Tibial nerve (tissue), 4 donors: ENCODE results near the gene ZBTB8B. TPM values are rescaled to one million over a fixed set of nuclear protein-coding genes. Genes with fewer than 3 reads are reported as not detected.

ENCODE experiments used
- DNase-seq, 2 donors: peaks; one replicate each; pipeline ENCODE4 v3.0.0-alpha.2; 2019; ENCODE audit warnings: low spot score in 2 of 2
- H3K27ac ChIP-seq, 4 donors: fragments of 200-600 bp; sonication (generic) in 3 of 4; one replicate each; pipeline ENCODE4 v1.5.1; 2017 to 2019; ENCODE audit warnings: mild to moderate bottlenecking in 1 of 4
- H3K27me3 ChIP-seq, 2 donors: fragments of 200-600 bp; sonication (generic) in 1 of 2; one replicate each; pipeline versions ENCODE4 v1.5.1 to v1.6.0; 2017 to 2019
- H3K36me3 ChIP-seq, 3 donors: fragments of 200-600 bp; sonication (generic); one replicate each; pipeline ENCODE4 v1.5.1; 2018 to 2019
- H3K4me1 ChIP-seq, 4 donors: fragments of 200-600 bp; sonication (generic) in 3 of 4; one replicate each; pipeline ENCODE4 v1.5.1; 2017 to 2019
- H3K4me3 ChIP-seq, 4 donors: fragments of 200-600 bp; sonication (generic) in 3 of 4; one replicate each; pipeline ENCODE4 v1.5.1; 2017 to 2019; ENCODE audit warnings: mild to moderate bottlenecking in 1 of 4, moderate library complexity in 1 of 4
- H3K9me3 ChIP-seq, 4 donors: fragments of 200-600 bp; sonication (generic) in 3 of 4; one replicate each; pipeline ENCODE4 v1.5.1; 2017 to 2019
- CTCF ChIP-seq, 5 experiments: fragments of 200-600 bp in 3 of 5; fragments of 450-650 bp in 2 of 5; sonication (generic) in 3 of 5; IDR thresholded peaks; one replicate each; pipeline ENCODE4 v1.5.1; 2016 to 2019; ENCODE audit warnings: antibody characterized with exemption in 5 of 5, mild to moderate bottlenecking in 3 of 5, moderate library complexity in 2 of 5
- EP300 ChIP-seq, 2 donors: sonication (generic); formaldehyde crosslinking; IDR thresholded peaks; one replicate each; pipeline ENCODE4 v1.6.1; 2017; ENCODE audit warnings: antibody characterized with exemption in 2 of 2, mild to moderate bottlenecking in 1 of 2
- POLR2A ChIP-seq, 2 donors: fragments of 450-650 bp; IDR thresholded peaks; one replicate each; pipeline ENCODE4 v1.6.1; 2017; ENCODE audit warnings: antibody characterized with exemption in 2 of 2, mild to moderate bottlenecking in 2 of 2, moderate library complexity in 2 of 2
- WGBS, 2 donors: methylation state at CpG; one replicate each; pipeline ENCODE4 v1.1.5; 2018; 5-methylcytosine and 5-hydroxymethylcytosine counted together
- total RNA-seq, 4 donors: library from RNA; depleted of rRNA; stranded (reverse); fragments of >200 nt; gene quantifications; one replicate each; pipeline ENCODE4 v1.1.0, GENCODE V29; 2016

Gene ZBTB8B
- under 1 TPM in 1 of 4 donors, not detected in 3; 0.21 TPM for total RNA-seq

GRCh38 chr1:32464716-32465577, at the start of gene ZBTB8B:
Gene ZBTB8B (plus strand): TSS chr1:32465072. CDS start chr1:32470625, 5,553 bp downstream.
- peak within 1 kb of the TSS; percentile 25 to 55 (median 39) for H3K4me3 ChIP-seq
- H3K27me3 ChIP-seq: peaks cover 0 to 52% of the 10 kb centered on the region in 2 donors
- DNase-seq: peak; percentile 22 to 32
- peaks cover 0 to 17% (median 11%) of the 10 kb centered on the region in 4 donors for H3K4me1 ChIP-seq
- H3K27ac ChIP-seq: no peak within 1 kb of the TSS
- TF ChIP-seq POLR2A (IDR thresholded peaks at IDR 0.05) (no peak), EP300 (IDR thresholded peaks at IDR 0.05) (no peak), CTCF (IDR thresholded peaks at IDR 0.05) (peak in 3 of 5 experiments; percentile 10 to 42 (median 16))
- WGBS, 2 donors: 0 to 3% methylated on average over 26 to 62 of the region's 66 CpGs
- H3K36me3 ChIP-seq: no peaks in the 10 kb centered on the region
- H3K9me3 ChIP-seq: peaks cover 0 to 1% (median 0%) of the 10 kb centered on the region in 4 donors

- WGBS, 2 donors: 88 to 90% methylated on average over 1 of the region's 1 CpG
- DNase-seq: no peak
- peaks cover 0 to 25% of the 10 kb centered on the region in 2 donors for H3K27me3 ChIP-seq
- no peak for TF ChIP-seq POLR2A (IDR thresholded peaks at IDR 0.05)
- no peak overlapping the region for H3K27ac ChIP-seq
- H3K4me1 ChIP-seq: peaks cover 0 to 4% (median 0%) of the 10 kb centered on the region in 4 donors
- H3K9me3 ChIP-seq: peaks cover 0 to 22% (median 0%) of the 10 kb centered on the region in 4 donors
- H3K36me3 ChIP-seq: no peaks in the 10 kb centered on the region
- H3K4me3 ChIP-seq: no peak overlapping the region
Observed at GRCh38 chr1:32421775-32422174, 43.1 kb upstream of the ZBTB8B start.

- WGBS, 2 donors: 6 to 17% methylated on average over 35 to 36 of the region's 36 CpGs
- H3K4me1 ChIP-seq: peaks cover 0 to 7% (median 0%) of the 10 kb centered on the region in 4 donors
- no peak for TF ChIP-seq CTCF (IDR thresholded peaks at IDR 0.05)
- no peak for TF ChIP-seq POLR2A (IDR thresholded peaks at IDR 0.05)
- TF ChIP-seq EP300 (IDR thresholded peaks at IDR 0.05): no peak
- H3K4me3 ChIP-seq: peak overlapping the region in 1 of 4 donors; percentile 32
- peaks cover 0 to 60% of the 10 kb centered on the region in 2 donors for H3K27me3 ChIP-seq
- H3K27ac ChIP-seq: no peak overlapping the region
- no peaks in the 10 kb centered on the region for H3K9me3 ChIP-seq
- H3K36me3 ChIP-seq: no peaks in the 10 kb centered on the region
- DNase-seq: no peak
Observed at GRCh38 chr1:32426489-32427255, 38.2 kb upstream of the ZBTB8B start.

- WGBS, 2 donors: 75 to 76% methylated on average over 17 of the region's 17 CpGs
- TF ChIP-seq CTCF (IDR thresholded peaks at IDR 0.05): no peak
- no peak for TF ChIP-seq EP300 (IDR thresholded peaks at IDR 0.05)
- no peak for TF ChIP-seq POLR2A (IDR thresholded peaks at IDR 0.05)
Observed at GRCh38 chr1:32427264-32427963, 37.5 kb upstream of the ZBTB8B start.

GRCh38 chr1:32431736-32432400, 33.0 kb upstream of the ZBTB8B start:
- Histone ChIP-seq H3K4me1 (peaks cover 0 to 2% (median 0%) of the 10 kb centered on the region in 4 donors), H3K4me3 (no peak overlapping the region), H3K36me3 (no peaks in the 10 kb centered on the region), H3K27ac (no peak overlapping the region), H3K27me3 (peaks cover 0 to 40% of the 10 kb centered on the region in 2 donors), H3K9me3 (no peaks in the 10 kb centered on the region)
- 65 to 71% methylated on average over 4 of the region's 4 CpGs for WGBS, 2 donors
- TF ChIP-seq EP300 (IDR thresholded peaks at IDR 0.05): no peak
- no peak for TF ChIP-seq CTCF (IDR thresholded peaks at IDR 0.05)
- TF ChIP-seq POLR2A (IDR thresholded peaks at IDR 0.05): no peak
- DNase-seq: no peak

More at GRCh38 chr1:32427264-32427963, 37.5 kb upstream of the ZBTB8B start:
- H3K4me1 ChIP-seq: peaks cover 0 to 7% (median 0%) of the 10 kb centered on the region in 4 donors
- H3K27me3 ChIP-seq: peaks cover 0 to 60% of the 10 kb centered on the region in 2 donors
- no peak for DNase-seq
- no peak overlapping the region for H3K27ac ChIP-seq
- H3K9me3 ChIP-seq: no peaks in the 10 kb centered on the region
- H3K4me3 ChIP-seq: peak overlapping the region in 1 of 4 donors; percentile 32
- no peaks in the 10 kb centered on the region for H3K36me3 ChIP-seq
